Suprapubic skin (tissue), 4 donors: ENCODE data around the gene ASTN2. TPM values are rescaled to one million over a fixed set of nuclear protein-coding genes. Genes with fewer than 3 reads are reported as not detected.

Experiments used
- DNase-seq, 2 donors: peaks; one replicate each; pipeline ENCODE4 v3.0.0-alpha.2; 2019; ENCODE audit warnings: low spot score in 2 of 2
- H3K27ac ChIP-seq: fragments of 200-600 bp; sonication (generic); one replicate; pipeline ENCODE4 v1.5.1; 2019
- H3K27me3 ChIP-seq: fragments of 200-600 bp; sonication (generic); one replicate; pipeline ENCODE4 v1.5.1; 2019
- H3K36me3 ChIP-seq: fragments of 200-600 bp; sonication (generic); one replicate; pipeline ENCODE4 v1.5.1; 2019
- H3K4me1 ChIP-seq: fragments of 200-600 bp; sonication (generic); one replicate; pipeline ENCODE4 v1.5.1; 2019
- H3K4me3 ChIP-seq: fragments of 200-600 bp; sonication (generic); one replicate; pipeline ENCODE4 v1.5.1; 2019; ENCODE audit warnings: mild to moderate bottlenecking
- H3K9me3 ChIP-seq: fragments of 200-600 bp; sonication (generic); one replicate; pipeline ENCODE4 v1.5.1; 2019
- CTCF ChIP-seq, 2 donors: fragments of 200-600 bp in 1 of 2; fragments of 450-650 bp in 1 of 2; sonication (generic) in 1 of 2; IDR thresholded peaks; one replicate each; pipeline ENCODE4 v1.5.1; 2016 to 2019; ENCODE audit warnings: antibody characterized with exemption in 2 of 2, mild to moderate bottlenecking in 1 of 2, moderate library complexity in 1 of 2
- EP300 ChIP-seq: sonication (generic); formaldehyde crosslinking; IDR thresholded peaks from one replicate; pipeline ENCODE4 v1.6.1; 2017; ENCODE audit warnings: antibody characterized with exemption
- POLR2A ChIP-seq, 2 donors: fragments of 450-650 bp; IDR thresholded peaks; one replicate each; pipeline ENCODE4 v1.6.1; 2017; ENCODE audit warnings: antibody characterized with exemption in 2 of 2, mild to moderate bottlenecking in 2 of 2, moderate library complexity in 2 of 2
- POLR2AphosphoS5 ChIP-seq, 3 donors: sonication (generic); formaldehyde crosslinking; IDR thresholded peaks; one replicate each; pipeline ENCODE4 v1.6.1; 2017; ENCODE audit warnings: antibody characterized with exemption in 3 of 3
- WGBS: methylation state at CpG from one replicate; pipeline ENCODE4 v1.1.5; 2018; 5-methylcytosine and 5-hydroxymethylcytosine counted together
- total RNA-seq, 4 donors: library from RNA; depleted of rRNA; stranded (reverse); fragments of >200 nt; gene quantifications; one replicate each; pipeline ENCODE4 v1.1.0, GENCODE V29; 2016

Gene ASTN2
- total RNA-seq, 4 donors from 2014 or later: 2.0 to 6.9 (median 3.8) TPM

- no peak for DNase-seq
- no peak overlapping the region for H3K4me3 ChIP-seq
- no peaks in the 10 kb centered on the region for H3K9me3 ChIP-seq
- no peak for TF ChIP-seq POLR2A (IDR thresholded peaks at IDR 0.05)
- no peak for TF ChIP-seq CTCF (IDR thresholded peaks at IDR 0.05)
- no peak for TF ChIP-seq EP300
- no peak for TF ChIP-seq POLR2AphosphoS5 (IDR thresholded peaks at IDR 0.05)
- peaks cover 4% of the 10 kb centered on the region for H3K4me1 ChIP-seq
- no peaks in the 10 kb centered on the region for H3K36me3 ChIP-seq
- no peaks in the 10 kb centered on the region for H3K27me3 ChIP-seq
- H3K27ac ChIP-seq: no peak overlapping the region
- 82% methylated on average over 3 of the region's 3 CpGs for WGBS
These were observed 850.5 kb downstream of the ASTN2 start for GRCh38 chr9:116564266-116564793.

GRCh38 chr9:116558818-116559540, 855.9 kb downstream of the ASTN2 start:
- H3K4me1 ChIP-seq: no peaks in the 10 kb centered on the region
- no peaks in the 10 kb centered on the region for H3K27me3 ChIP-seq
- TF ChIP-seq EP300: no peak
- TF ChIP-seq CTCF (IDR thresholded peaks at IDR 0.05): no peak
- no peaks in the 10 kb centered on the region for H3K9me3 ChIP-seq
- no peak overlapping the region for H3K4me3 ChIP-seq
- no peak for DNase-seq
- H3K36me3 ChIP-seq: no peaks in the 10 kb centered on the region
- 89% methylated on average over 5 of the region's 5 CpGs for WGBS
- H3K27ac ChIP-seq: no peak overlapping the region

GRCh38 chr9:116558035-116558434, 856.8 kb downstream of the ASTN2 start:
- Histone ChIP-seq H3K4me3 (no peak overlapping the region), H3K27me3 (no peaks in the 10 kb centered on the region)
- no peak for DNase-seq

GRCh38 chr9:116555556-116556155, 859.2 kb downstream of the ASTN2 start:
- H3K9me3 ChIP-seq: no peaks in the 10 kb centered on the region
- 89% methylated on average over 3 of the region's 3 CpGs for WGBS
- no peaks in the 10 kb centered on the region for H3K27me3 ChIP-seq
- H3K36me3 ChIP-seq: no peaks in the 10 kb centered on the region
- peaks cover 7% of the 10 kb centered on the region for H3K4me1 ChIP-seq
- no peak overlapping the region for H3K4me3 ChIP-seq
- no peak for DNase-seq
- no peak for TF ChIP-seq EP300
- TF ChIP-seq CTCF (IDR thresholded peaks at IDR 0.05): no peak
- TF ChIP-seq POLR2A (IDR thresholded peaks at IDR 0.05): no peak
- no peak for TF ChIP-seq POLR2AphosphoS5 (IDR thresholded peaks at IDR 0.05)
- H3K27ac ChIP-seq: no peak overlapping the region

More at GRCh38 chr9:116558035-116558434, 856.8 kb downstream of the ASTN2 start:
- no peak for TF ChIP-seq POLR2AphosphoS5 (IDR thresholded peaks at IDR 0.05)
- no peaks in the 10 kb centered on the region for H3K4me1 ChIP-seq
- H3K9me3 ChIP-seq: no peaks in the 10 kb centered on the region
- no peaks in the 10 kb centered on the region for H3K36me3 ChIP-seq
- H3K27ac ChIP-seq: no peak overlapping the region

GRCh38 chr9:116555119-116555518, 859.7 kb downstream of the ASTN2 start:
- Histone ChIP-seq H3K4me1 (peaks cover 13% of the 10 kb centered on the region), H3K27me3 (no peaks in the 10 kb centered on the region), H3K4me3 (no peak overlapping the region), H3K36me3 (no peaks in the 10 kb centered on the region), H3K9me3 (no peaks in the 10 kb centered on the region), H3K27ac (no peak overlapping the region)
- WGBS: 86% methylated on average over 7 of the region's 7 CpGs
- no peak for TF ChIP-seq POLR2AphosphoS5 (IDR thresholded peaks at IDR 0.05)
- TF ChIP-seq CTCF (IDR thresholded peaks at IDR 0.05): no peak
- no peak for TF ChIP-seq POLR2A (IDR thresholded peaks at IDR 0.05)
- no peak for TF ChIP-seq EP300
- no peak for DNase-seq
